ENCODE results near the gene DCAF12.
A peak's percentile ranks its signal among the peaks of the same experiment; 100 is the strongest.

Gene DCAF12

GRCh38 chr9:34070606-34071324, 55.7 kb downstream of the DCAF12 start:
- TF ChIP-seq ZFX (IDR thresholded peaks at IDR 0.05; ENCODE audit: borderline replicate concordance) (no peak), CTCF (IDR thresholded peaks at IDR 0.05) (no peak)
- H3K27ac ChIP-seq, result peak overlapping the region; percentile 98

- 0 out of 2 replicates have a peak overlapping the region, but pooled peaks have one; percentile 98 for H3K27ac ChIP-seq
- TF ChIP-seq ZFX (IDR thresholded peaks at IDR 0.05; ENCODE audit: borderline replicate concordance), result no peak
- TF ChIP-seq CTCF (IDR thresholded peaks at IDR 0.05), result no peak
Measured at GRCh38 chr9:34069831-34070230, 56.7 kb downstream of the DCAF12 start.

- no peak overlapping the region for H3K27ac ChIP-seq
- TF ChIP-seq CTCF (IDR thresholded peaks at IDR 0.05) (no peak), ZFX (IDR thresholded peaks at IDR 0.05; ENCODE audit: borderline replicate concordance) (no peak)
Measured at GRCh38 chr9:34065541-34065940, 61.0 kb downstream of the DCAF12 start.

- no peak overlapping the region for H3K27ac ChIP-seq
- TF ChIP-seq ZFX (IDR thresholded peaks at IDR 0.05; ENCODE audit: borderline replicate concordance), result no peak
- no peak for TF ChIP-seq CTCF (IDR thresholded peaks at IDR 0.05)
Measured at GRCh38 chr9:34059954-34060353, 66.5 kb downstream of the DCAF12 start.

- H3K27ac ChIP-seq, result no peak overlapping the region
- TF ChIP-seq CTCF (IDR thresholded peaks at IDR 0.05), result no peak
- no peak for TF ChIP-seq ZFX (IDR thresholded peaks at IDR 0.05; ENCODE audit: borderline replicate concordance)
Measured at GRCh38 chr9:34059281-34059680, 67.2 kb downstream of the DCAF12 start.

- H3K27ac ChIP-seq, result peak overlapping the region; percentile 90
- TF ChIP-seq CTCF (IDR thresholded peaks at IDR 0.05) (no peak), ZFX (IDR thresholded peaks at IDR 0.05; ENCODE audit: borderline replicate concordance) (no peak)
Measured at GRCh38 chr9:34049630-34050384, 76.7 kb downstream of the DCAF12 start.
